ENCODE measurements around the gene MBNL3. TPM values are rescaled to one million over a fixed set of nuclear protein-coding genes. Genes with fewer than 3 reads are reported as not detected.

MBNL3 gene
- total RNA-seq, 4 donors from 2014 or later = 1.7 to 4.5 (median 2.8) TPM

GRCh38 chrX:132384301-132384700 lies 104.5 kb downstream of the MBNL3 start:
- no peak for DNase-seq
- Histone ChIP-seq H3K4me3 (no peak overlapping the region), H3K9me3 (no peaks in the 10 kb centered on the region), H3K36me3 (no peaks in the 10 kb centered on the region), H3K4me1 (no peaks in the 10 kb centered on the region), H3K27me3 (no peaks in the 10 kb centered on the region), H3K27ac (no peak overlapping the region)
- in situ Hi-C loops (cut with MboI; ENCODE audit: low sequenced_read_pairs in 4 of 4) = no loop called here
- intact Hi-C loops (cut with DNase I; ENCODE audit: low total_unique reads) = no loop called here
- no peak for TF ChIP-seq POLR2A (IDR thresholded peaks at IDR 0.05)
- TF ChIP-seq CTCF (IDR thresholded peaks at IDR 0.05 in 4 of 5, conservative IDR thresholded peaks at IDR 0.05 in 1 of 5) = no peak
- no peak for ATAC-seq

DNA sequence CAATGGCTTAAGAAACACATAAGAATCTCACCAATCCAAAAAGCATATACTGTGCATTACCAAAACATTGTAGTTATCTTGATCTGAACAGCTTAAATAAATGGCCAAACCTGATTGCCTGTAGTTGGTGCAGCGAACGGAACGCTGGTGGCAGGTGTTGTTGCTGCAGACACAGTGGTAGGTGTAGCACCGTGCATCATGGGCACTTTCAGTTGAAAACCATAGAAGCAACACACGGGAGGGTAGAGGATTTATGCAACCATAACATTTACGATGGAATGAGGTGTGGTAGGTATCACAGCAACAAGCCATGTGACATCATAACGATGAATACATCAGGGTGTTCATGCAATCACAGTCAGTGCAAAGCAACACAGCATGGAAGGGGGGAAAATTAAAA lies 106.8 kb downstream of the MBNL3 start:
- TF ChIP-seq POLR2A (IDR thresholded peaks at IDR 0.05) = no peak
- no peak for TF ChIP-seq CTCF (IDR thresholded peaks at IDR 0.05 in 4 of 5, conservative IDR thresholded peaks at IDR 0.05 in 1 of 5)
- H3K4me3 ChIP-seq = no peak overlapping the region
- no peaks in the 10 kb centered on the region for H3K36me3 ChIP-seq
- intact Hi-C loops (cut with DNase I; ENCODE audit: low total_unique reads) = no loop called here
- DNase-seq (no peak), ATAC-seq (no peak)
- no peaks in the 10 kb centered on the region for H3K4me1 ChIP-seq
- H3K9me3 ChIP-seq = no peaks in the 10 kb centered on the region
- in situ Hi-C loops (cut with MboI; ENCODE audit: low sequenced_read_pairs in 4 of 4) = no loop called here
- H3K27ac ChIP-seq = no peak overlapping the region
- H3K27me3 ChIP-seq = no peaks in the 10 kb centered on the region

DNA sequence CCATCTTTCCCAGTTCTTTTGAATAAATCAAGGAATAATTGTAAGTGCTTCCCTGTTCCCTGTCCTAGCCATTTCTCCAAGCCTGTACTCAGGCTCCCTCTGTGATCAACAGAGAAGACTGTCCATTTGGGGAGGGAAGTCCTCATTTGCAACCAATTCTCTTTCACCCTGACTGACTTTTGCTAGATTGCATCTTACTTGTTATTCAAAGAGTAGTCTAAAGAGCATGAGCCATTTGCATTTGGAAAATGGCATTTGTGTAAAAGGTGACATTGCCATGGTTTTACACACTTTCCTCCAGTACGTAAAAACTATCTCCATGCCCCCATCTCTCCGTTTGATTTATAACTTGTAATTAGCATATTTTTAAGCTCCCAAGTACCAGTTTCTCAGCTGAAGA lies 110.6 kb downstream of the MBNL3 start:
- H3K9me3 ChIP-seq = no peaks in the 10 kb centered on the region
- intact Hi-C loops (cut with DNase I; ENCODE audit: low total_unique reads) = no loop called here

GRCh38 chrX:132375941-132376340 lies 112.9 kb downstream of the MBNL3 start:
- Histone ChIP-seq H3K36me3 (no peaks in the 10 kb centered on the region), H3K4me3 (no peak overlapping the region), H3K27me3 (no peaks in the 10 kb centered on the region), H3K27ac (no peak overlapping the region), H3K9me3 (no peaks in the 10 kb centered on the region), H3K4me1 (no peaks in the 10 kb centered on the region)
- in situ Hi-C loops (cut with MboI; ENCODE audit: low sequenced_read_pairs in 4 of 4) (no loop called here), intact Hi-C loops (cut with DNase I; ENCODE audit: low total_unique reads) (no loop called here)
- DNase-seq = no peak
- no peak for TF ChIP-seq CTCF (IDR thresholded peaks at IDR 0.05 in 4 of 5, conservative IDR thresholded peaks at IDR 0.05 in 1 of 5)
- no peak for TF ChIP-seq POLR2A (IDR thresholded peaks at IDR 0.05)
- no peak for ATAC-seq

More for the DNA sequence above, 110.6 kb downstream of the MBNL3 start:
- H3K4me1 ChIP-seq = no peaks in the 10 kb centered on the region
- no peak overlapping the region for H3K4me3 ChIP-seq
- TF ChIP-seq CTCF (IDR thresholded peaks at IDR 0.05 in 4 of 5, conservative IDR thresholded peaks at IDR 0.05 in 1 of 5) = no peak
- no peak for TF ChIP-seq POLR2A (IDR thresholded peaks at IDR 0.05)
- H3K27ac ChIP-seq = no peak overlapping the region
- ATAC-seq (no peak), DNase-seq (no peak)
- no peaks in the 10 kb centered on the region for H3K36me3 ChIP-seq
- no peaks in the 10 kb centered on the region for H3K27me3 ChIP-seq
- in situ Hi-C loops (cut with MboI; ENCODE audit: low sequenced_read_pairs in 4 of 4) = no loop called here

DNA sequence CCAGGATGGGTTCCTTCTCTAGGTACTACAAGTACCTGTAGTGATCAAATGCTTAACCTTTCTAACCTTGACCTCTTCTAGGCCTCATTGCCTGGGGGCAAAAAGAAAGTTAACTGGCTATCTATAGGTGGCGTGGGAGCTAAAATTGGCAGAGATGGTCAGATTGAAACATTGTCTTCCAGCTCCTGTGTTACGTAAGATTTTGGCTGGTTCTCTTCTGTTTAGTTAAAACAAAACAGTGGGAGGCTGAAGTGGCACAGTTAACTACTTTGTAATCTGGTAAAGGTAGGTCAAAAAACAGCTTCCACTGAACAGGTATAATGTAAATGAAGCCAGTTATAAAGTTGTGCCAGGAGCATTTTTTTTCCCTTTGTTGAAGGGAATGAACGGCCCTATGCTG lies 115.2 kb downstream of the MBNL3 start:
- Histone ChIP-seq H3K27me3 (no peaks in the 10 kb centered on the region), H3K27ac (no peak overlapping the region), H3K4me3 (no peak overlapping the region), H3K9me3 (no peaks in the 10 kb centered on the region), H3K4me1 (no peaks in the 10 kb centered on the region), H3K36me3 (no peaks in the 10 kb centered on the region)
- no peak for DNase-seq
- TF ChIP-seq POLR2A (IDR thresholded peaks at IDR 0.05) (no peak), CTCF (IDR thresholded peaks at IDR 0.05 in 4 of 5, conservative IDR thresholded peaks at IDR 0.05 in 1 of 5) (no peak)
- intact Hi-C loops (cut with DNase I; ENCODE audit: low total_unique reads) = no loop called here
- ATAC-seq = no peak
- in situ Hi-C loops (cut with MboI; ENCODE audit: low sequenced_read_pairs in 4 of 4) = no loop called here
